NCI-H2107 treated with DMSO at 0.1 percent for 48 hours (cell line): ENCODE measurements around the gene ITM2A.

Source experiments
- DNase-seq: peaks from one replicate; lab custom pipeline; 2025; ENCODE audit not compliant: unreplicated experiment; lab: John Stamatoyannopoulos, UW

ITM2A gene

DNA sequence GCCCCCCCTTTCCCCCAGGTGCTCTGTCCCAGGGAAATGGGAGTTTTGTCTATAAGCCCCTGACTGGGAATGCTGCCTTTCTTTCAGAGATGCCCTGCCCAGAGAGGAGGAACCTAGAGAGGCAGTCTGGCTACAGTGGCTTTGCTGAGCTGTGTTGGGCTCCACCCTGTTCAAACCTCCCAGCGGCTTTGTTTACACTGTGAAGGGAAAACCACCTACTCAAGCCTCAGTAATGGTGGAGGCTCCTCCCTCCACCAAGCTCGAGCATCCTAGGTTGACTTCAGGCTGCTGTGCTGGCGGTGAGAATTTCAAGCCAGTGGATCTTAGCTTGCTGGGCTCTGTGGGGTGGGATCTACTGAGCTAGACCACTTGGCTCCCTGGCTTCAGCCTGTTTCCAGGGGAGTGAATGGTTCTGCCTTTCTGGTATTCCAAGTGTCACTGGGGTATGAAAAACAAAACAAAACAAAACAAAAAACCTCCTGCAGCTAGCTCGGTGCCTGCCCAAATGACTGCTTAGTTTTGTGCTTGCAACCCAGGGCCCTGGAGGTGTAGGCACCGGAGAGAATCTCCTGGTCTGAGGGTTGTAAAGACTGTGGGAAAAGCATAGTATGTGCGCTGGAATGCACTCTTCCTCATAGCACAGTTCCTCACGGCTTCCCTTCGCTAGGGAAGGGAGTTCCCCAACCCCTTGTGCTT, 41.7 kb downstream of the ITM2A start:
- DNase-seq, result no peak
